Endodermal cell (in vitro differentiated cells): Measurements from ENCODE around the gene MYL1. TPM values are rescaled to one million over a fixed set of nuclear protein-coding genes. Genes with fewer than 3 reads are reported as not detected.

Experiments used
- DNase-seq: peaks from one replicate; pipeline ENCODE4 v3.0.0-alpha.2; 2017
- H3K27ac ChIP-seq: 2 replicates; pipeline ENCODE4 v1.5.1; 2013; ENCODE audit warnings: mild to moderate bottlenecking, low read depth, low read length, moderate library complexity
- H3K27me3 ChIP-seq: 2 replicates; pipeline ENCODE4 v1.6.1; 2013; ENCODE audit warnings: mild to moderate bottlenecking, low read length, moderate library complexity; ENCODE audit not compliant: insufficient read depth, control insufficient read depth, poor library complexity, severe bottlenecking
- H3K36me3 ChIP-seq: 2 replicates; pipeline ENCODE4 v1.7.0; 2013; ENCODE audit warnings: mild to moderate bottlenecking, low read length, moderate library complexity; ENCODE audit not compliant: control insufficient read depth, insufficient read depth
- H3K4me1 ChIP-seq: one replicate; pipeline ENCODE4 v1.7.0; 2013; ENCODE audit warnings: low read length; ENCODE audit not compliant: control insufficient read depth, insufficient read depth
- H3K4me3 ChIP-seq: 2 replicates; pipeline ENCODE4 v1.5.1; 2013; ENCODE audit warnings: mild to moderate bottlenecking, low read length, moderate library complexity
- H3K9ac ChIP-seq: 2 replicates; pipeline ENCODE4 v1.6.1; 2013; ENCODE audit warnings: mild to moderate bottlenecking, low read length, moderate library complexity; ENCODE audit not compliant: poor library complexity, severe bottlenecking; ENCODE audit errors: extremely low read depth
- H3K9me3 ChIP-seq: 2 replicates; pipeline ENCODE4 v1.6.1; 2013; ENCODE audit warnings: mild to moderate bottlenecking, low read length, moderate library complexity; ENCODE audit not compliant: control insufficient read depth
- H3K27ac Mint-ChIP-seq: 2 replicates; pipeline ENCODE4 v1.8.0; 2020; ENCODE audit warnings: mixed read lengths
- H3K27me3 Mint-ChIP-seq: 2 replicates; pipeline ENCODE4 v1.8.0; 2021; ENCODE audit warnings: mild to moderate bottlenecking, mixed read lengths; ENCODE audit not compliant: insufficient read depth
- H3K36me3 Mint-ChIP-seq: 2 replicates; pipeline ENCODE4 v1.8.0; 2020; ENCODE audit warnings: low read depth, mixed read lengths
- H3K4me1 Mint-ChIP-seq: 2 replicates; pipeline ENCODE4 v1.8.0; 2020; ENCODE audit warnings: mixed read lengths
- H3K4me3 Mint-ChIP-seq: 2 replicates; pipeline ENCODE4 v1.8.0; 2020; ENCODE audit warnings: mild to moderate bottlenecking, moderate library complexity, mixed read lengths
- H3K9me3 Mint-ChIP-seq: 2 replicates; pipeline ENCODE4 v1.8.0; 2020; ENCODE audit warnings: mild to moderate bottlenecking, mixed read lengths
- CTCF ChIP-seq: fragments of 200-600 bp; sonication (generic); conservative IDR thresholded peaks from 2 replicates; pipeline ENCODE4 v1.5.0; 2021; ENCODE audit warnings: antibody characterized with exemption, mild to moderate bottlenecking
- WGBS, 2 experiments: methylation state at CpG; one replicate each; pipeline versions ENCODE4 v1.1.5 to v1.1.7; 2013; ENCODE audit warnings: missing lambda C conversion rate in 2 of 2, mixed read lengths in 1 of 2; ENCODE audit not compliant: insufficient coverage in 1 of 2, insufficient read length in 1 of 2; 5-methylcytosine and 5-hydroxymethylcytosine counted together
- total RNA-seq, 2 donors: library from RNA; stranded (reverse); fragmentation: NEBNext Ultra II Directional in 1 of 2; extraction: Animal tissue kit (Norgen Biotek cat#: 25700) in 1 of 2; gene quantifications; 2 replicates in 1 of 2; 3 replicates in 1 of 2; pipeline ENCODE4 v1.2.1, GENCODE V29; 2021

Gene MYL1
- total RNA-seq, 2 donors from 2014 or later = not detected

DNA sequence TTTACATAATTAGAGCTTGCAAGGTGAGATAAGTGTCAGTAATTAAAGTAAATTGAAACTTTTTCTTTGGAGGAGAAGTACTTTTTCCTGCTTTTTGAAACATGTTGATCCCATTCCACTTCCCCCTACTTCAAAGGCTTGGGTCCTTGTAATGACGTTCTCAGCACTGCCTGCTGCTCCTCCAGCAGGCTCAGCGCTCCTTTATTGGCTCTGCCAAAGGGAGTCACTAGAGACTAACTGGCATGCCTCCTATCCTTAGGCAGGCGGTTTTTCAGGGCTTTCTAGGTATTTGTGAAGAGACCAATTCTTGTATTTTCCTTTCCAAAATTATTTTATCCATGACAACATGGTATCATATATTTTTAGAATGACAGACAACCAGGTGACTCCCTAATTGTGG is 45.8 kb downstream of the MYL1 start:
- Mint-ChIP-seq H3K4me3 (no peak overlapping the region), H3K4me1 (no peaks in the 10 kb centered on the region), H3K27ac (no peak overlapping the region), H3K9me3 (no peaks in the 10 kb centered on the region), H3K36me3 (no peaks in the 10 kb centered on the region), H3K27me3 (peaks cover 2% of the 10 kb centered on the region)
- peak; percentile 57 for DNase-seq
- H3K4me3 ChIP-seq = no peak overlapping the region
- TF ChIP-seq CTCF = no peak
- H3K36me3 ChIP-seq = no peaks in the 10 kb centered on the region
- no peaks in the 10 kb centered on the region for H3K9me3 ChIP-seq
- H3K27ac ChIP-seq = no peak overlapping the region
- H3K27me3 ChIP-seq = no peaks in the 10 kb centered on the region
- no peak overlapping the region for H3K9ac ChIP-seq
- no peaks in the 10 kb centered on the region for H3K4me1 ChIP-seq
- WGBS, 2 experiments = 37 to 56% methylated on average over 2 to 3 of the region's 3 CpGs

GRCh38 chr2:210268281-210268680 is 46.7 kb downstream of the MYL1 start:
- H3K9me3 Mint-ChIP-seq = no peaks in the 10 kb centered on the region
- no peak for TF ChIP-seq CTCF
- no peak overlapping the region for H3K27ac Mint-ChIP-seq
- Histone ChIP-seq H3K27ac (no peak overlapping the region), H3K9me3 (no peaks in the 10 kb centered on the region), H3K9ac (no peak overlapping the region), H3K36me3 (no peaks in the 10 kb centered on the region), H3K4me3 (no peak overlapping the region), H3K4me1 (no peaks in the 10 kb centered on the region), H3K27me3 (no peaks in the 10 kb centered on the region)
- no peaks in the 10 kb centered on the region for H3K36me3 Mint-ChIP-seq
- no peak overlapping the region for H3K4me3 Mint-ChIP-seq
- no peak for DNase-seq
- H3K27me3 Mint-ChIP-seq = peaks cover 2% of the 10 kb centered on the region
- no peaks in the 10 kb centered on the region for H3K4me1 Mint-ChIP-seq
- WGBS, 2 experiments = no CpG with 5 or more reads among the region's 1 CpG

DNA sequence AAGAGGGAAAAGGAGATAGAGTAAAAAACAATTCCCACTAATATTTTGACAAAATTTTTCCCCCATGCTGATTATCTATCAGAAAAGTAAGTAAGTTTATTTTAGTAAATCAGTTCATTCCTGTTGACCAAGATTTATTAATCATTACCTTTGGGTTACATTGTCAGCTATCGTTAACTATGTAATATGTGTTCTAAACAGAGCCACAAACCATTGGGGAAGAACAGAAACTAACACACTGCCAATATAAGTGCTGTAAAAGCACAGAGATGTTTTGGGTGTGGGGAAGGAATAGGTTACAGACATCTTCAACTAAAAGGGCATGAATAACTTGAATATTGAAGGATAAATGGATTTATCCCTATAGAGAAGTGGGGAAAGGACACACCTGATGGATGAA is 47.3 kb downstream of the MYL1 start:
- 100% methylated on average over 1 of the region's 1 CpG; no CpG with 5 or more reads in 1 of the 2 experiments for WGBS, 2 experiments
- H3K9me3 Mint-ChIP-seq = no peaks in the 10 kb centered on the region
- Histone ChIP-seq H3K9me3 (no peaks in the 10 kb centered on the region), H3K36me3 (no peaks in the 10 kb centered on the region), H3K4me1 (no peaks in the 10 kb centered on the region), H3K27me3 (no peaks in the 10 kb centered on the region), H3K27ac (no peak overlapping the region), H3K4me3 (no peak overlapping the region), H3K9ac (no peak overlapping the region)
- H3K27me3 Mint-ChIP-seq = peaks cover 2% of the 10 kb centered on the region
- H3K4me3 Mint-ChIP-seq = no peak overlapping the region
- DNase-seq = no peak
- no peaks in the 10 kb centered on the region for H3K4me1 Mint-ChIP-seq
- no peaks in the 10 kb centered on the region for H3K36me3 Mint-ChIP-seq
- TF ChIP-seq CTCF = no peak
- no peak overlapping the region for H3K27ac Mint-ChIP-seq
